Stimulated activated CD8-positive, alpha-beta memory T cell treated with anti-CD3 and anti-CD28 coated beads, Interleukin-12 subunit alpha, Interleukin-12 subunit beta, amount 100 ng/mL, for 4 hours (primary cell): ENCODE results near the gene SALL1.

Experiments used
- DNase-seq: peaks from one replicate; pipeline ENCODE4 v3.0.0-alpha.2; 2020; ENCODE audit warnings: low read depth

The SALL1 gene

GRCh38 chr16:51141106-51141505 lies 10.0 kb downstream of the SALL1 start:
- DNase-seq = no peak

- DNase-seq = no peak
Observed at GRCh38 chr16:51140112-51140511, 11.0 kb downstream of the SALL1 start.

GRCh38 chr16:51139568-51139967 lies 11.5 kb downstream of the SALL1 start:
- DNase-seq = no peak

GRCh38 chr16:51138178-51138577 lies 12.9 kb downstream of the SALL1 start:
- no peak for DNase-seq

- no peak for DNase-seq
Observed at GRCh38 chr16:51137097-51137496, 14.0 kb downstream of the SALL1 start.

- DNase-seq = no peak
Observed at GRCh38 chr16:51134876-51135275, 16.2 kb downstream of the SALL1 start.

- DNase-seq = no peak
Observed at GRCh38 chr16:51134269-51134812, 16.7 kb downstream of the SALL1 start.

- no peak for DNase-seq
Observed at GRCh38 chr16:51133688-51134087, 17.4 kb downstream of the SALL1 start.

- DNase-seq = no peak
Observed at GRCh38 chr16:51133183-51133582, 17.9 kb downstream of the SALL1 start.

- DNase-seq = no peak
Observed at GRCh38 chr16:51132490-51133115, 18.5 kb downstream of the SALL1 start.

- DNase-seq = no peak
Observed at GRCh38 chr16:51131619-51132018, 19.5 kb downstream of the SALL1 start.

- no peak for DNase-seq
Observed at GRCh38 chr16:51129105-51129504, 22.0 kb downstream of the SALL1 start.

- no peak for DNase-seq
Observed at GRCh38 chr16:51125992-51126391, 25.1 kb downstream of the SALL1 start.

- no peak for DNase-seq
Observed at GRCh38 chr16:51124896-51125295, 26.2 kb downstream of the SALL1 start.

- DNase-seq = no peak
Observed at GRCh38 chr16:51121850-51122249, 29.2 kb downstream of the SALL1 start.

- DNase-seq = no peak
Observed at GRCh38 chr16:51120730-51121347, 30.2 kb downstream of the SALL1 start.

GRCh38 chr16:51119973-51120729 lies 30.9 kb downstream of the SALL1 start:
- DNase-seq = no peak

GRCh38 chr16:51119556-51119955 lies 31.5 kb downstream of the SALL1 start:
- DNase-seq = no peak

- no peak for DNase-seq
Observed at GRCh38 chr16:51116353-51116752, 34.7 kb downstream of the SALL1 start.

- DNase-seq = no peak
Observed at GRCh38 chr16:51114382-51114781, 36.7 kb downstream of the SALL1 start.

GRCh38 chr16:51113236-51114125 lies 37.6 kb downstream of the SALL1 start:
- DNase-seq = no peak

GRCh38 chr16:51112323-51112722 lies 38.7 kb downstream of the SALL1 start:
- no peak for DNase-seq
